Measurements from ENCODE around the gene MYH11. TPM values are rescaled to one million over a fixed set of nuclear protein-coding genes. Genes with fewer than 3 reads are reported as not detected.

The MYH11 gene
- total and polyA plus RNA-seq, 2 experiments from 2014 or later: 1.6 to 5.9 TPM

DNA sequence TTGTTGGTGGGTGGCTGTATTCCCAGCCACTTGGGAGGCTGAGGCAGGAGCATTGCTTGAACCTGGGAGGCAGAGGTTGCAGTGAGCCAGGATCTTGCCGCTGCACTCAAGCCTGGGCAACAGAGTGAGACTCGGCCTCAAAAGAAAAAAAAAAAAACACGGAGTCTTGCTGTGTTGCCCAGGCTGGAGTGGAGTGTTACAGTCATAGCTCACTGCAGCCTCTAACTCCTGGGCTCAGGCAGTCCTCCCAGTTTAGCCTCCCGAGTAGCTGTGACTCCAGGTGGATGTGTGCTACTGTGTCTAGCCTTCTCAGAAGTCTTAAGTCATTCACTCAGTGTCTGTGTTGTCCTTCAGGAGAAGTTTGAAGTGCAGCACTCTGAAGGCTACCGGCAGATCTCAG lies 179.4 kb downstream of the MYH11 start (continued):
- TF ChIP-seq, protein P1, sequence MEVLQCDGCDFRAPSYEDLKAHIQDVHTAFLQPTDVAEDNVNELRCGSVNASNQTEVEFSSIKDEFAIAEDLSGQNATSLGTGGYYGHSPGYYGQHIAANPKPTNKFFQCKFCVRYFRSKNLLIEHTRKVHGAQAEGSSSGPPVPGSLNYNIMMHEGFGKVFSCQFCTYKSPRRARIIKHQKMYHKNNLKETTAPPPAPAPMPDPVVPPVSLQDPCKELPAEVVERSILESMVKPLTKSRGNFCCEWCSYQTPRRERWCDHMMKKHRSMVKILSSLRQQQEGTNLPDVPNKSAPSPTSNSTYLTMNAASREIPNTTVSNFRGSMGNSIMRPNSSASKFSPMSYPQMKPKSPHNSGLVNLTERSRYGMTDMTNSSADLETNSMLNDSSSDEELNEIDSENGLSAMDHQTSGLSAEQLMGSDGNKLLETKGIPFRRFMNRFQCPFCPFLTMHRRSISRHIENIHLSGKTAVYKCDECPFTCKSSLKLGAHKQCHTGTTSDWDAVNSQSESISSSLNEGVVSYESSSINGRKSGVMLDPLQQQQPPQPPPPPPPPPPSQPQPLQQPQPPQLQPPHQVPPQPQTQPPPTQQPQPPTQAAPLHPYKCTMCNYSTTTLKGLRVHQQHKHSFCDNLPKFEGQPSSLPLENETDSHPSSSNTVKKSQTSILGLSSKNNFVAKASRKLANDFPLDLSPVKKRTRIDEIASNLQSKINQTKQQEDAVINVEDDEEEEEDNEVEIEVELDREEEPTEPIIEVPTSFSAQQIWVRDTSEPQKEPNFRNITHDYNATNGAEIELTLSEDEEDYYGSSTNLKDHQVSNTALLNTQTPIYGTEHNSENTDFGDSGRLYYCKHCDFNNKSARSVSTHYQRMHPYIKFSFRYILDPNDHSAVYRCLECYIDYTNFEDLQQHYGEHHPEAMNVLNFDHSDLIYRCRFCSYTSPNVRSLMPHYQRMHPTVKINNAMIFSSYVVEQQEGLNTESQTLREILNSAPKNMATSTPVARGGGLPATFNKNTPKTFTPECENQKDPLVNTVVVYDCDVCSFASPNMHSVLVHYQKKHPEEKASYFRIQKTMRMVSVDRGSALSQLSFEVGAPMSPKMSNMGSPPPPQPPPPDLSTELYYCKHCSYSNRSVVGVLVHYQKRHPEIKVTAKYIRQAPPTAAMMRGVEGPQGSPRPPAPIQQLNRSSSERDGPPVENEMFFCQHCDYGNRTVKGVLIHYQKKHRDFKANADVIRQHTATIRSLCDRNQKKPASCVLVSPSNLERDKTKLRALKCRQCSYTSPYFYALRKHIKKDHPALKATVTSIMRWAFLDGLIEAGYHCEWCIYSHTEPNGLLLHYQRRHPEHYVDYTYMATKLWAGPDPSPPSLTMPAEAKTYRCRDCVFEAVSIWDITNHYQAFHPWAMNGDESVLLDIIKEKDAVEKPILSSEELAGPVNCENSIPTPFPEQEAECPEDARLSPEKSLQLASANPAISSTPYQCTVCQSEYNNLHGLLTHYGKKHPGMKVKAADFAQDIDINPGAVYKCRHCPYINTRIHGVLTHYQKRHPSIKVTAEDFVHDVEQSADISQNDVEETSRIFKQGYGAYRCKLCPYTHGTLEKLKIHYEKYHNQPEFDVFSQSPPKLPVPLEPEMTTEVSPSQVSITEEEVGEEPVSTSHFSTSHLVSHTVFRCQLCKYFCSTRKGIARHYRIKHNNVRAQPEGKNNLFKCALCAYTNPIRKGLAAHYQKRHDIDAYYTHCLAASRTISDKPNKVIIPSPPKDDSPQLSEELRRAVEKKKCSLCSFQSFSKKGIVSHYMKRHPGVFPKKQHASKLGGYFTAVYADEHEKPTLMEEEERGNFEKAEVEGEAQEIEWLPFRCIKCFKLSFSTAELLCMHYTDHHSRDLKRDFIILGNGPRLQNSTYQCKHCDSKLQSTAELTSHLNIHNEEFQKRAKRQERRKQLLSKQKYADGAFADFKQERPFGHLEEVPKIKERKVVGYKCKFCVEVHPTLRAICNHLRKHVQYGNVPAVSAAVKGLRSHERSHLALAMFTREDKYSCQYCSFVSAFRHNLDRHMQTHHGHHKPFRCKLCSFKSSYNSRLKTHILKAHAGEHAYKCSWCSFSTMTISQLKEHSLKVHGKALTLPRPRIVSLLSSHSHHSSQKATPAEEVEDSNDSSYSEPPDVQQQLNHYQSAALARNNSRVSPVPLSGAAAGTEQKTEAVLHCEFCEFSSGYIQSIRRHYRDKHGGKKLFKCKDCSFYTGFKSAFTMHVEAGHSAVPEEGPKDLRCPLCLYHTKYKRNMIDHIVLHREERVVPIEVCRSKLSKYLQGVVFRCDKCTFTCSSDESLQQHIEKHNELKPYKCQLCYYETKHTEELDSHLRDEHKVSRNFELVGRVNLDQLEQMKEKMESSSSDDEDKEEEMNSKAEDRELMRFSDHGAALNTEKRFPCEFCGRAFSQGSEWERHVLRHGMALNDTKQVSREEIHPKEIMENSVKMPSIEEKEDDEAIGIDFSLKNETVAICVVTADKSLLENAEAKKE (CRISPR knock-in tag; IDR thresholded peaks at IDR 0.05): no peak
- TF ChIP-seq ZNF114 (CRISPR knock-in tag; IDR thresholded peaks at IDR 0.05): no peak

DNA sequence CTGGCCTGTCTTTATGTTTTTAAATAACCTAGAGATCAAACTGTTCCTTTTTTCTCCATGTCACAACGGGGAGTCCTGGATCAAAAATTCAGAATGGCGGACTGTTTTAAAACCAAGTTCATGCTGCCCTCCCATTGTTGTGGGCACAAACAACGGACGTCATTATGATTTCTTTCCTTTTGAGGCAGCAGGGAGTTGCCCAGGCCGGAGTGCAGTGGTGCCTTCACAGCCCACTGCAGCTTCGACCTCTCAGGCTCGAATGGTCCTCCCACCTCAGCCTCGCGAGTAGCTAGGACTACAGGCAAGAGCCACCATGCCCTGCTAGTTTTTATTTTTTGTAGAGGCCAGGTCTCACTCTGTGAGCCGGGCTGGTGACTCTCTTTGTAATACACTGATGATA lies 180.3 kb downstream of the MYH11 start:
- Histone ChIP-seq H3K27ac (ENCODE audit: low read depth) (no peak overlapping the region), H3F3A (replicated peaks; ENCODE audit: low read depth) (no peaks in the 10 kb centered on the region), H4K20me1 (replicated peaks; ENCODE audit: insufficient read depth) (no peaks in the 10 kb centered on the region; the same call in 1 of the 2 replicates), H3K36me3 (ENCODE audit: insufficient read depth) (peaks cover 5% of the 10 kb centered on the region; the same call in 1 of the 2 replicates), H2AFZ (no peak overlapping the region), H3K4me1 (ENCODE audit: insufficient read depth) (0 out of 2 replicates have a peak, but pooled peaks cover 2% of the 10 kb centered on the region), H3K9me2 (ENCODE audit: insufficient read depth) (no peaks in the 10 kb centered on the region), H3K79me2 (replicated peaks; ENCODE audit: insufficient read depth) (no peaks in the 10 kb centered on the region), H3K4me2 (no peak overlapping the region), H3K27me3 (ENCODE audit: insufficient read depth) (no peaks in the 10 kb centered on the region), H3K4me3 (no peak overlapping the region)
- Mint-ChIP-seq H3K36me3 (ENCODE audit: low read depth) (peaks cover 29% of the 10 kb centered on the region), H3K4me3 (no peak overlapping the region), H3K4me1 (peaks cover 2% of the 10 kb centered on the region; the same call in 1 of the 3 replicates), H3K27ac (peak overlapping the region; percentile 79), H3K27me3 (ENCODE audit: insufficient read depth, low read depth, poor library complexity) (no peaks in the 10 kb centered on the region), H3K9me3 (no peaks in the 10 kb centered on the region)
- DNase-seq (ENCODE audit: low spot score) (no peak), ATAC-seq (no peak)
- TF ChIP-seq STAT1 (IDR thresholded peaks at IDR 0.05; ENCODE audit: unreplicated experiment): no peak
- TF ChIP-seq ZNF331 (CRISPR knock-in tag; IDR thresholded peaks at IDR 0.05; ENCODE audit: low read depth): no peak
- TF ChIP-seq POLR2AphosphoS5 (IDR thresholded peaks at IDR 0.05; ENCODE audit: low read depth): no peak
- TF ChIP-seq, protein P1 (CRISPR knock-in tag; IDR thresholded peaks at IDR 0.05): no peak
- TF ChIP-seq ZNF114 (CRISPR knock-in tag; IDR thresholded peaks at IDR 0.05): no peak
- TF ChIP-seq, protein P2, sequence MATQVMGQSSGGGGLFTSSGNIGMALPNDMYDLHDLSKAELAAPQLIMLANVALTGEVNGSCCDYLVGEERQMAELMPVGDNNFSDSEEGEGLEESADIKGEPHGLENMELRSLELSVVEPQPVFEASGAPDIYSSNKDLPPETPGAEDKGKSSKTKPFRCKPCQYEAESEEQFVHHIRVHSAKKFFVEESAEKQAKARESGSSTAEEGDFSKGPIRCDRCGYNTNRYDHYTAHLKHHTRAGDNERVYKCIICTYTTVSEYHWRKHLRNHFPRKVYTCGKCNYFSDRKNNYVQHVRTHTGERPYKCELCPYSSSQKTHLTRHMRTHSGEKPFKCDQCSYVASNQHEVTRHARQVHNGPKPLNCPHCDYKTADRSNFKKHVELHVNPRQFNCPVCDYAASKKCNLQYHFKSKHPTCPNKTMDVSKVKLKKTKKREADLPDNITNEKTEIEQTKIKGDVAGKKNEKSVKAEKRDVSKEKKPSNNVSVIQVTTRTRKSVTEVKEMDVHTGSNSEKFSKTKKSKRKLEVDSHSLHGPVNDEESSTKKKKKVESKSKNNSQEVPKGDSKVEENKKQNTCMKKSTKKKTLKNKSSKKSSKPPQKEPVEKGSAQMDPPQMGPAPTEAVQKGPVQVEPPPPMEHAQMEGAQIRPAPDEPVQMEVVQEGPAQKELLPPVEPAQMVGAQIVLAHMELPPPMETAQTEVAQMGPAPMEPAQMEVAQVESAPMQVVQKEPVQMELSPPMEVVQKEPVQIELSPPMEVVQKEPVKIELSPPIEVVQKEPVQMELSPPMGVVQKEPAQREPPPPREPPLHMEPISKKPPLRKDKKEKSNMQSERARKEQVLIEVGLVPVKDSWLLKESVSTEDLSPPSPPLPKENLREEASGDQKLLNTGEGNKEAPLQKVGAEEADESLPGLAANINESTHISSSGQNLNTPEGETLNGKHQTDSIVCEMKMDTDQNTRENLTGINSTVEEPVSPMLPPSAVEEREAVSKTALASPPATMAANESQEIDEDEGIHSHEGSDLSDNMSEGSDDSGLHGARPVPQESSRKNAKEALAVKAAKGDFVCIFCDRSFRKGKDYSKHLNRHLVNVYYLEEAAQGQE (IDR thresholded peaks at IDR 0.05; ENCODE audit: unreplicated experiment): no peak
